H9 (cell line): ENCODE results near the gene IER5. TPM values are rescaled to one million over a fixed set of nuclear protein-coding genes. Genes with fewer than 3 reads are reported as not detected.

ENCODE experiments used
- DNase-seq: peaks from one replicate; pipeline ENCODE4 v3.0.0-alpha.2; 2017
- H2AFZ ChIP-seq: one replicate; pipeline ENCODE4 v1.6.1; 2013; ENCODE audit warnings: mild to moderate bottlenecking, low read length, control low read depth, moderate library complexity
- H2AK5ac ChIP-seq: 2 replicates; pipeline ENCODE4 v1.6.1; 2013; ENCODE audit warnings: low read length, control low read depth, mixed read lengths; ENCODE audit not compliant: insufficient read length
- H2BK120ac ChIP-seq: one replicate; pipeline ENCODE4 v1.6.1; 2013; ENCODE audit warnings: low read depth, mild to moderate bottlenecking, low read length, control low read depth, inconsistent platforms; ENCODE audit not compliant: poor library complexity, severe bottlenecking
- H2BK12ac ChIP-seq: 2 replicates; pipeline ENCODE4 v1.6.1; 2013; ENCODE audit warnings: low read length, control low read depth, mixed read lengths, low read depth; ENCODE audit not compliant: insufficient read length
- H2BK15ac ChIP-seq: 2 replicates; pipeline ENCODE4 v1.6.1; 2013; ENCODE audit warnings: low read depth, low read length, control low read depth
- H2BK20ac ChIP-seq: one replicate; pipeline ENCODE4 v1.6.1; 2013; ENCODE audit warnings: low read depth, mild to moderate bottlenecking, low read length, control low read depth, inconsistent platforms; ENCODE audit not compliant: poor library complexity, severe bottlenecking
- H2BK5ac ChIP-seq: 2 replicates; pipeline ENCODE4 v1.6.1; 2013; ENCODE audit warnings: low read length, control low read depth, mixed read lengths; ENCODE audit not compliant: insufficient read length
- H3K14ac ChIP-seq: 2 replicates; pipeline ENCODE4 v1.6.1; 2013; ENCODE audit warnings: low read length, control low read depth; ENCODE audit not compliant: insufficient read depth
- H3K18ac ChIP-seq: 2 replicates; pipeline ENCODE4 v1.6.1; 2013; ENCODE audit warnings: low read depth, mild to moderate bottlenecking, mixed read lengths, low read length, control low read depth; ENCODE audit not compliant: insufficient read length
- H3K23ac ChIP-seq: 2 replicates; pipeline ENCODE4 v1.6.1; 2013; ENCODE audit warnings: low read length, control low read depth, mixed read lengths, low read depth; ENCODE audit not compliant: insufficient read length
- H3K23me2 ChIP-seq: 2 replicates; pipeline ENCODE4 v1.6.1; 2013; ENCODE audit warnings: low read depth, mild to moderate bottlenecking, mixed read lengths, low read length, control low read depth; ENCODE audit not compliant: insufficient read length, poor library complexity, severe bottlenecking
- H3K27ac ChIP-seq: 2 replicates; pipeline ENCODE4 v1.5.1; 2013; ENCODE audit warnings: low read length, control low read depth, mixed read lengths, low read depth; ENCODE audit not compliant: insufficient read length
- H3K27me3 ChIP-seq: 2 replicates; pipeline ENCODE4 v1.6.1; 2013; ENCODE audit warnings: low read length, control low read depth, inconsistent platforms; ENCODE audit not compliant: insufficient read depth
- H3K4ac ChIP-seq: 2 replicates; pipeline ENCODE4 v1.6.1; 2013; ENCODE audit warnings: low read depth, mild to moderate bottlenecking, control low read depth, inconsistent platforms, low read length, moderate library complexity
- H3K4me1 ChIP-seq: 2 replicates; pipeline ENCODE4 v1.6.1; 2013; ENCODE audit warnings: low read length, control low read depth, inconsistent platforms; ENCODE audit not compliant: insufficient read depth
- H3K4me2 ChIP-seq: 2 replicates; pipeline ENCODE4 v1.6.1; 2013; ENCODE audit warnings: low read length, control low read depth, mixed read lengths; ENCODE audit not compliant: insufficient read length, insufficient read depth
- H3K56ac ChIP-seq: 2 replicates; pipeline ENCODE4 v1.6.1; 2013; ENCODE audit warnings: low read depth, mild to moderate bottlenecking, mixed read lengths, low read length, control low read depth; ENCODE audit not compliant: insufficient read length
- H3K79me1 ChIP-seq: 2 replicates; pipeline ENCODE4 v1.6.1; 2013; ENCODE audit warnings: low read depth, mild to moderate bottlenecking, moderate library complexity, low read length, control low read depth, inconsistent platforms; ENCODE audit not compliant: insufficient read depth, poor library complexity, severe bottlenecking
- H3K79me2 ChIP-seq: 2 replicates; pipeline ENCODE4 v1.6.1; 2013; ENCODE audit warnings: low read length, control low read depth, inconsistent platforms; ENCODE audit not compliant: insufficient read depth
- H3K9ac ChIP-seq: 2 replicates; pipeline ENCODE4 v1.6.1; 2013; ENCODE audit warnings: low read length, control low read depth, mixed read lengths; ENCODE audit not compliant: insufficient read length; ENCODE audit errors: extremely low read depth
- H3K9me3 ChIP-seq: one replicate; pipeline ENCODE4 v1.6.1; 2013; ENCODE audit warnings: low read depth, low read length, inconsistent platforms; ENCODE audit not compliant: control insufficient read depth
- H3T11ph ChIP-seq: one replicate; pipeline ENCODE4 v1.6.1; 2013; ENCODE audit warnings: mild to moderate bottlenecking, low read length, control low read depth, inconsistent platforms
- H4K20me1 ChIP-seq: one replicate; pipeline ENCODE4 v1.6.1; 2013; ENCODE audit not compliant: control insufficient read depth, insufficient read length, insufficient read depth
- H4K5ac ChIP-seq: 2 replicates; pipeline ENCODE4 v1.6.1; 2013; ENCODE audit warnings: low read depth, mild to moderate bottlenecking, mixed read lengths, low read length, control low read depth; ENCODE audit not compliant: insufficient read length
- H4K8ac ChIP-seq: replicated peaks from 2 replicates; pipeline ENCODE4 v1.6.1; 2013; ENCODE audit warnings: low read length, control low read depth, mixed read lengths, low read depth; ENCODE audit not compliant: insufficient read length
- H4K91ac ChIP-seq: 2 replicates; pipeline ENCODE4 v1.6.1; 2013; ENCODE audit warnings: low read depth, mild to moderate bottlenecking, moderate library complexity, mixed read lengths, low read length, control low read depth; ENCODE audit not compliant: insufficient read length
- H3K27ac Mint-ChIP-seq, 3 experiments: 2 replicates in 2 of 3; 3 replicates in 1 of 3; pipeline ENCODE4 v1.8.0; 2020 to 2021; ENCODE audit warnings: mixed read lengths in 3 of 3, mild to moderate bottlenecking in 1 of 3, moderate library complexity in 1 of 3
- H3K27me3 Mint-ChIP-seq: 2 replicates; pipeline ENCODE4 v1.8.0; 2021; ENCODE audit warnings: low read depth, mild to moderate bottlenecking, moderate library complexity, mixed read lengths
- H3K36me3 Mint-ChIP-seq, 3 experiments: 2 replicates in 2 of 3; 3 replicates in 1 of 3; pipeline ENCODE4 v1.8.0; 2020 to 2021; ENCODE audit warnings: low read depth in 3 of 3, mixed read lengths in 3 of 3; ENCODE audit not compliant: insufficient read depth in 1 of 3
- H3K4me1 Mint-ChIP-seq, 2 experiments: 2 replicates each; pipeline ENCODE4 v1.8.0; 2020; ENCODE audit warnings: mixed read lengths in 2 of 2
- H3K4me3 Mint-ChIP-seq, 2 experiments: 2 replicates in 1 of 2; 3 replicates in 1 of 2; pipeline ENCODE4 v1.8.0; 2020 to 2021; ENCODE audit warnings: mild to moderate bottlenecking in 2 of 2, mixed read lengths in 2 of 2, moderate library complexity in 1 of 2
- H3K9me3 Mint-ChIP-seq, 2 experiments: 2 replicates in 1 of 2; 3 replicates in 1 of 2; pipeline ENCODE4 v1.8.0; 2020; ENCODE audit warnings: mild to moderate bottlenecking in 2 of 2, mixed read lengths in 2 of 2, moderate library complexity in 1 of 2
- WGBS: extraction: QIAGEN DNeasy Blood & Tissue Kit; methylation state at CpG from one replicate; pipeline ENCODE4 v1.1.7; 2013; ENCODE audit warnings: missing lambda C conversion rate, low lambda C conversion rate, mixed read lengths; ENCODE audit not compliant: insufficient read length; ENCODE audit errors: extremely low coverage; 5-methylcytosine and 5-hydroxymethylcytosine counted together
- total RNA-seq: library from RNA; stranded (reverse); gene quantifications from 2 replicates; pipeline ENCODE4 v1.2.1, GENCODE V29; 2021
- TF ChIP-seq, protein P1 (sequence below): fragments of 200-600 bp; sonication (generic); conservative IDR thresholded peaks from 3 replicates; pipeline ENCODE4 v1.8.0; 2021; ENCODE audit warnings: antibody characterized with exemption, mild to moderate bottlenecking

IER5 gene
- total RNA-seq, 1 experiment from 2014 or later, result 6.7 TPM

- Histone ChIP-seq H3K27ac (no peak overlapping the region), H3K27me3 (no peaks in the 10 kb centered on the region), H2BK120ac (no peak overlapping the region), H3K23me2 (no peaks in the 10 kb centered on the region), H4K8ac (no peak overlapping the region), H3T11ph (no peak overlapping the region), H2AFZ (no peak overlapping the region), H4K91ac (no peak overlapping the region), H4K5ac (no peak overlapping the region), H2BK20ac (no peak overlapping the region), H3K4ac (no peak overlapping the region), H2BK12ac (no peak overlapping the region), H3K9ac (no peak overlapping the region), H3K14ac (no peak overlapping the region), H2BK5ac (no peak overlapping the region), H3K4me1 (peaks cover 11% of the 10 kb centered on the region), H2AK5ac (no peak overlapping the region), H3K56ac (no peak overlapping the region), H3K4me2 (no peak overlapping the region), H4K20me1 (no peaks in the 10 kb centered on the region), H3K9me3 (no peaks in the 10 kb centered on the region), H3K18ac (no peak overlapping the region), H3K23ac (no peak overlapping the region), H3K79me2 (no peaks in the 10 kb centered on the region), H2BK15ac (no peak overlapping the region), H3K79me1 (no peaks in the 10 kb centered on the region)
- WGBS, result no CpG with 5 or more reads among the region's 5 CpGs
- H3K36me3 Mint-ChIP-seq, result no peaks in the 10 kb centered on the region; a peak in 1 of 7 replicates
- peaks cover 8% of the 10 kb centered on the region for H3K27me3 Mint-ChIP-seq
- no peak overlapping the region for H3K27ac Mint-ChIP-seq
- H3K4me1 Mint-ChIP-seq, result peaks cover 49 to 50% of the 10 kb centered on the region in 2 experiments
- no peaks in the 10 kb centered on the region; a peak in 1 of 5 replicates for H3K9me3 Mint-ChIP-seq
- TF ChIP-seq, protein P1, sequence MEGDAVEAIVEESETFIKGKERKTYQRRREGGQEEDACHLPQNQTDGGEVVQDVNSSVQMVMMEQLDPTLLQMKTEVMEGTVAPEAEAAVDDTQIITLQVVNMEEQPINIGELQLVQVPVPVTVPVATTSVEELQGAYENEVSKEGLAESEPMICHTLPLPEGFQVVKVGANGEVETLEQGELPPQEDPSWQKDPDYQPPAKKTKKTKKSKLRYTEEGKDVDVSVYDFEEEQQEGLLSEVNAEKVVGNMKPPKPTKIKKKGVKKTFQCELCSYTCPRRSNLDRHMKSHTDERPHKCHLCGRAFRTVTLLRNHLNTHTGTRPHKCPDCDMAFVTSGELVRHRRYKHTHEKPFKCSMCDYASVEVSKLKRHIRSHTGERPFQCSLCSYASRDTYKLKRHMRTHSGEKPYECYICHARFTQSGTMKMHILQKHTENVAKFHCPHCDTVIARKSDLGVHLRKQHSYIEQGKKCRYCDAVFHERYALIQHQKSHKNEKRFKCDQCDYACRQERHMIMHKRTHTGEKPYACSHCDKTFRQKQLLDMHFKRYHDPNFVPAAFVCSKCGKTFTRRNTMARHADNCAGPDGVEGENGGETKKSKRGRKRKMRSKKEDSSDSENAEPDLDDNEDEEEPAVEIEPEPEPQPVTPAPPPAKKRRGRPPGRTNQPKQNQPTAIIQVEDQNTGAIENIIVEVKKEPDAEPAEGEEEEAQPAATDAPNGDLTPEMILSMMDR, result no peak
- H3K4me3 Mint-ChIP-seq, result no peak overlapping the region
- no peak for DNase-seq
Measured at GRCh38 chr1:181127898-181128453, 39.5 kb downstream of the IER5 start.
